Retinal pigment epithelial cell (primary cell): ENCODE measurements around the gene CUX1.

ENCODE experiments used
- DNase-seq: peaks from one replicate; pipeline ENCODE4 v3.0.0-alpha.2; 2010; ENCODE audit warnings: low read depth
- H3K4me3 ChIP-seq: 2 replicates; pipeline ENCODE4 v1.5.1; 2011; ENCODE audit warnings: mild to moderate bottlenecking, low read length, control low read depth, moderate library complexity
- TF ChIP-seq, protein P1 (sequence below): conservative IDR thresholded peaks from 2 replicates; pipeline ENCODE4 v1.5.1; 2011; ENCODE audit warnings: low read depth, low read length, control low read depth, inconsistent platforms

CUX1 gene

DNA sequence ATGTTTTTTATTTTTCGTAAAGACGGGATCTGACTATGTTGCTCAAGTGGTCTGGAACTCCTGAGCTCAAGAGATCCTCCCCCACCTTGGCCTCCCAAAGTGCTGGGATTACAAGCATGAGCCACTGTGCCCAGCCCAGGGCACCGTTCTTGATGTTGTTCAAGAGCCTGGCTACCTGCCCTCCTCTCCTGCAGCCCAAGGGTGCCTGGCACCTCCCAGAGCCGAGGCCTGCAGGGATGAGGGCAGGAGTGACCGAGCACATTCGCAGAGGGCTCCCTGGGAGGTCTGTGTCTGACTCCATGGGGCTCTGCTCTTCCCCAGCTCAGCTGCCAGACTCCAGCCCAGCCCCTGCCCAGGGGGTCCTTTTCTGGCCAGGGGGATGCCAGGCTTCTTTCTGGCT, 484.6 kb downstream of the CUX1 start:
- TF ChIP-seq, protein P1, sequence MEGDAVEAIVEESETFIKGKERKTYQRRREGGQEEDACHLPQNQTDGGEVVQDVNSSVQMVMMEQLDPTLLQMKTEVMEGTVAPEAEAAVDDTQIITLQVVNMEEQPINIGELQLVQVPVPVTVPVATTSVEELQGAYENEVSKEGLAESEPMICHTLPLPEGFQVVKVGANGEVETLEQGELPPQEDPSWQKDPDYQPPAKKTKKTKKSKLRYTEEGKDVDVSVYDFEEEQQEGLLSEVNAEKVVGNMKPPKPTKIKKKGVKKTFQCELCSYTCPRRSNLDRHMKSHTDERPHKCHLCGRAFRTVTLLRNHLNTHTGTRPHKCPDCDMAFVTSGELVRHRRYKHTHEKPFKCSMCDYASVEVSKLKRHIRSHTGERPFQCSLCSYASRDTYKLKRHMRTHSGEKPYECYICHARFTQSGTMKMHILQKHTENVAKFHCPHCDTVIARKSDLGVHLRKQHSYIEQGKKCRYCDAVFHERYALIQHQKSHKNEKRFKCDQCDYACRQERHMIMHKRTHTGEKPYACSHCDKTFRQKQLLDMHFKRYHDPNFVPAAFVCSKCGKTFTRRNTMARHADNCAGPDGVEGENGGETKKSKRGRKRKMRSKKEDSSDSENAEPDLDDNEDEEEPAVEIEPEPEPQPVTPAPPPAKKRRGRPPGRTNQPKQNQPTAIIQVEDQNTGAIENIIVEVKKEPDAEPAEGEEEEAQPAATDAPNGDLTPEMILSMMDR: no peak
- DNase-seq: no peak

DNA sequence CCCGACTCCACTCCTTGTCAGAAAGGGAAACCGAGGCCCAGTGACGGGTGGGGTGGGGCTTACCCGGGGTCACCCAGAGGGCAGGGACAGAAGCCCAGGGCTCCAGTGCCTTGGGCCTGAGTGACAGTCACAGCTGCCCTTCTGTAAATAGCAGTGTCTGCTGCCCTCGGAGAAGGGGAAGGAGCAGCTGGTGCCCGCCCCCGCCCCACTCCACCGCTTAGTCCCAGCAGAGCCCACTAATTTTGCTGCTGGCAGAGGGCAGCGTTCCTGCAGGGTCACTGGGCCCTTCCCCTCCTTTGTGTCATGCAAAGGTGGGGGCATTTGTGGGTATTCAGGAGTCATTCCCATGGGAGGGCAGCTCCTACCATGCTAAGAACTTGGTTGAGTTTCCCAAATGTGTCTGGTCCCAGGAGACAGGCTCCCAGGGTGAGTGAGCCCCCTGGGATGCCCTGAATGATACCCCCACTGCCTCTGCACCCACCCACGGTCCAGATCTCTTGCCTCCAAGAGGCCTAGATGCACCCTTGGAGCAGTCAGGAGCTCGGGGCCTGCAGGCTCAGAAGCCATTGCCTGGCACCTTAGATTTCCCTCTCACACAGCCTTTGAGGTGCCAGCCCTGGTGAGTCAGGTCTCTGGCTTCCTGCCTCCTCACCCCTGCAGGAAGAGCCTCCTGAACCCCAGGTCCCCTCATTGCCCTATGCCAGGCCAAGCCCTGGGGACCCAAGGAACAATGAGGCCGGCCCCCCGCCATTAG, 486.4 kb downstream of the CUX1 start:
- TF ChIP-seq, protein P1: no peak
- no peak for DNase-seq
- H3K4me3 ChIP-seq: no peak overlapping the region

More for the DNA sequence above, 484.6 kb downstream of the CUX1 start:
- no peak overlapping the region for H3K4me3 ChIP-seq

DNA sequence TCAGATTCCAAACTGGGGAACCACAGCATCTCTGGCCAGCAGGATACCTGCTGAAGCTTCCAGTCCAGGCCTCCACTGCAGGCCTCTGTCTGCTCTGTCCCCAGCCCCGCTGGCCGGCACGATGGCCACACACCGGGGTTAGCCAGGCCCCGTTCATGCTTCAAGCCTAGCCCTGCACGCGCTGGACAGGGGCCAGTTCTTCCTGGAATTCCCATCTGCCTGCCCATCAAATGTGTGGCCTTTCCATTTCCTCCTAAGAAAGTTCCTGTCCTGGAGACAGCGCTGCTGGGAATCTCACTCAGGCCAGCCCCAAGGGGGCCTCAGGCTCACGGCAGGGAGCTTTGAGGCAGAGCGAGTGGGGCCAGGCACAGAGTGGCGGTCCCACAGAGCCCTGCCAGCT, 487.2 kb downstream of the CUX1 start:
- no peak overlapping the region for H3K4me3 ChIP-seq
- TF ChIP-seq, protein P1: no peak
- DNase-seq: no peak

DNA sequence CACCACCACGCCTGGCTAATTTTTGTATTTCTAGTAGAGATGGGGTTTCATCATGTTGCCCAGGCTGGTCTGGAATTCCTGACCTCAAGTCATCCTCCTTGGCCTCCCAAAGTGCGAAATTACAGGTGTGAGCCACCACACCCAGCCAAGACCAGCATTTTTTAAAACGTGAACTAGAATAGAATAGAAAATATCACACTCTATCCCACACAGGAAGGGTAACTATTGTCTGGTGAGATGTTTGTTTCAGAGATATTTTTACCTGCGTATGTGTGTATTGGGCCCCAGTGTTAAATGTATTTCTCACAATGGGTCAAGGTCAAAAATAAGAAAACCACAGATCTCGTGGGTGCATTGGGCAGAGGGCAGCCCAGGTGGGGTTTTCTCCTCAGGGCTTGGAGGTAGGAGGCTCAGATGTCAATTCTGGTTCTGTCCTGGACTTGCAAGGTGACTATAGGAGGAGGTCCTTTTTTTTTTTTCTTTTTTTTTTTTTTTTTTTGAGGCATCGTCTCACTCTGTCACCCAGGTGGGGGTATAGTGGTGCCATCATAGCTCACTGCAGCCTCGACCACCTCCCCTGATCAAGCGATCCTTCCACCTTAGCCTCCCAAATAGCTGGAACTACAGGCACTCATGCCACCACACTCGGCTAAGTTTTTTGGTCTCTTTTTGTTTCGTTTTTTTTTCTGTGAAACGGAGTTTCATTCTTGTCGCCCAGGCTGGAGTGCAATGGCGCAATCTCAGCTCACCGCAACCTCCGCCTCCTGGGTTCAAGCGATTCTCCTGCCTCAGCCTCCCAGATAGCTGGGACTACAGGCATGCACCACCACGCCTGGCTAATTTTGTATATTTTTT, 488.2 kb downstream of the CUX1 start:
- no peak overlapping the region for H3K4me3 ChIP-seq
- TF ChIP-seq, protein P1: no peak
- DNase-seq: no peak

DNA sequence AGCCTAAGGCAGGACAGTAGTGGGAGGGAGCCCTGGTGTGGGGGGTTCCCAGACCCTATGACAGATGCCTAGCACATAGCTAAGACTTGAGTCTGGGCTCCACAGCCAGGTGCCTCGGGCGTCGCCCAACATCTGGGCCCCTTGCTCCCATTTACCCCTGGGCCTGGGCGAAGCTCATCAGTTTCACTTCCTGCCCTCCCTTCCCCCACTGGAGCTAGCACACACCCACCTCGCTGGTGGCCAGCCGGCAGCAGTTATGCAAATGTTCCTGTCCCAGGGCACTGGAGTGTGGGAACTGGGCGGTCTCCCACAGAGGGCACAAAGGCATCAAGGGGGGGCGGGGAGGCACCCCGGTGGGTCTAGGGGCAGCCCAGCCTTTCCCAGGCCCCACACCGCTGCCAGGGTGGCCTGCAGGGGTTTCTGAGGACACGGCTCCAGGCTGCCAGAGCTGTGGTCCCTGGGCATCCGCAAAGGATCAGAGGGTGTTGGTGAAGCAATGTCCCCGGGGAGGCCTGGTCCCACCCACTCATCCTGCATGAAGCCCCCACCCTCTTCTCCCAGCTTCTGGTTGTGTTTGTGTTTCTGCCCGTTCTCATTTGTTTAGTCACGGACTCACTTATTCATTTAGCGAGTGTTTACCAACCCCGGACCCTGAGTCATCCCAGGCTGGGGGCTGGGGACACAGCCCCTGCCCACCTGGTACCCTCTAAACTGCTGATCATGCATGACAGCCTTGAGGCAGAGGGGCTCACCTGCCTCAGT, 489.7 kb downstream of the CUX1 start:
- TF ChIP-seq, protein P1: no peak
- no peak overlapping the region for H3K4me3 ChIP-seq
- no peak for DNase-seq

DNA sequence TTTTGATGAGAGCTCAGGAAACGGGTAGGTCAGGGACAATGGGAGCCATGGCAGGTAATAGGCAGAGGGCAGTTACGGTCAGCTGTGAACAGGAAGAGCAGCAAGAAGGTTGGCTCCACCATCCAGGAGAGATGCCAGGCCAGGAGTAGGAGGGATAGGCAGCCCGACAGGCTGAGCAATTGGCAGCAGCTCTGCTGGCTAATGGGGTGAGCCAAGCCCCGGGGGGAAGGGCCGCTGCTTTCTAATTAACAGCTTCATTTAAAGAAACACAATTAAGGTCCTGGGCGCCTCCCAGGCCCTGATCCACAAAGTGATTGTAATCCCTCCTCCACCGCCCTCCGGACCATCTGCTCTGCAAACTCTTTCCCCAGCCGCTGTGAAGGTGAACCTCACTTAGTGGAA, 493.0 kb downstream of the CUX1 start:
- TF ChIP-seq, protein P1: no peak
- H3K4me3 ChIP-seq: no peak overlapping the region

More for the DNA sequence above, 493.0 kb downstream of the CUX1 start:
- DNase-seq: no peak
